Panc1 (cell line): ENCODE data around the gene PRKAG2.

Experiments used
- CTCF ChIP-seq: fragments of 450-650 bp; IDR thresholded peaks from 2 replicates; pipeline ENCODE4 v1.5.1; 2017; ENCODE audit warnings: mild to moderate bottlenecking
- POLR2AphosphoS5 ChIP-seq: IDR thresholded peaks from 2 replicates; pipeline ENCODE4 v1.6.1; 2012; ENCODE audit warnings: mild to moderate bottlenecking, low read depth, low read length, moderate library complexity

GRCh38 chr7:151853896-151854719 lies 22.8 kb downstream of the PRKAG2 start:
- TF ChIP-seq POLR2AphosphoS5 (no peak), CTCF (no peak)
